Kidney epithelial cell (primary cell): ENCODE measurements around the gene PCSK5. TPM values are rescaled to one million over a fixed set of nuclear protein-coding genes. Genes with fewer than 3 reads are reported as not detected.

Experiments
- DNase-seq: peaks from one replicate; pipeline ENCODE4 v3.0.0-alpha.2; 2010; ENCODE audit warnings: low read depth
- H3K27me3 ChIP-seq: 2 replicates; pipeline ENCODE4 v1.6.0; 2011; ENCODE audit warnings: low read length; ENCODE audit not compliant: control insufficient read depth, insufficient read depth
- H3K36me3 ChIP-seq: 2 replicates; pipeline ENCODE4 v1.5.1; 2011; ENCODE audit warnings: low read length; ENCODE audit not compliant: control insufficient read depth, insufficient read depth
- H3K4me3 ChIP-seq: 2 replicates; pipeline ENCODE4 v1.5.1; 2011; ENCODE audit warnings: low read depth, mild to moderate bottlenecking, control low read depth, low read length
- total RNA-seq: library from RNA; depleted of rRNA; stranded (reverse); fragments of >200 nt; gene quantifications from 2 replicates; pipeline ENCODE4 v1.2.3, GENCODE V29; 2015
- TF ChIP-seq, protein P1 (sequence below): IDR thresholded peaks from 2 replicates; pipeline ENCODE4 v1.5.1; 2011; ENCODE audit warnings: mild to moderate bottlenecking, moderate library complexity, low read length, control low read depth, inconsistent platforms; ENCODE audit not compliant: insufficient read depth, poor library complexity, severe bottlenecking

Gene PCSK5
- total RNA-seq, 1 donor from 2014 or later: 3.8 TPM

- Histone ChIP-seq H3K36me3 (no peaks in the 10 kb centered on the region), H3K27me3 (no peaks in the 10 kb centered on the region), H3K4me3 (no peak overlapping the region)
- DNase-seq: no peak
- TF ChIP-seq, protein P1, sequence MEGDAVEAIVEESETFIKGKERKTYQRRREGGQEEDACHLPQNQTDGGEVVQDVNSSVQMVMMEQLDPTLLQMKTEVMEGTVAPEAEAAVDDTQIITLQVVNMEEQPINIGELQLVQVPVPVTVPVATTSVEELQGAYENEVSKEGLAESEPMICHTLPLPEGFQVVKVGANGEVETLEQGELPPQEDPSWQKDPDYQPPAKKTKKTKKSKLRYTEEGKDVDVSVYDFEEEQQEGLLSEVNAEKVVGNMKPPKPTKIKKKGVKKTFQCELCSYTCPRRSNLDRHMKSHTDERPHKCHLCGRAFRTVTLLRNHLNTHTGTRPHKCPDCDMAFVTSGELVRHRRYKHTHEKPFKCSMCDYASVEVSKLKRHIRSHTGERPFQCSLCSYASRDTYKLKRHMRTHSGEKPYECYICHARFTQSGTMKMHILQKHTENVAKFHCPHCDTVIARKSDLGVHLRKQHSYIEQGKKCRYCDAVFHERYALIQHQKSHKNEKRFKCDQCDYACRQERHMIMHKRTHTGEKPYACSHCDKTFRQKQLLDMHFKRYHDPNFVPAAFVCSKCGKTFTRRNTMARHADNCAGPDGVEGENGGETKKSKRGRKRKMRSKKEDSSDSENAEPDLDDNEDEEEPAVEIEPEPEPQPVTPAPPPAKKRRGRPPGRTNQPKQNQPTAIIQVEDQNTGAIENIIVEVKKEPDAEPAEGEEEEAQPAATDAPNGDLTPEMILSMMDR: no peak
These were observed 9.9 kb upstream of the PCSK5 start for GRCh38 chr9:75880618-75881017.

GRCh38 chr9:75881761-75882160 is 8.7 kb upstream of the PCSK5 start:
- TF ChIP-seq, protein P1: no peak
- Histone ChIP-seq H3K36me3 (no peaks in the 10 kb centered on the region), H3K27me3 (no peaks in the 10 kb centered on the region), H3K4me3 (no peak overlapping the region)
- no peak for DNase-seq

DNA sequence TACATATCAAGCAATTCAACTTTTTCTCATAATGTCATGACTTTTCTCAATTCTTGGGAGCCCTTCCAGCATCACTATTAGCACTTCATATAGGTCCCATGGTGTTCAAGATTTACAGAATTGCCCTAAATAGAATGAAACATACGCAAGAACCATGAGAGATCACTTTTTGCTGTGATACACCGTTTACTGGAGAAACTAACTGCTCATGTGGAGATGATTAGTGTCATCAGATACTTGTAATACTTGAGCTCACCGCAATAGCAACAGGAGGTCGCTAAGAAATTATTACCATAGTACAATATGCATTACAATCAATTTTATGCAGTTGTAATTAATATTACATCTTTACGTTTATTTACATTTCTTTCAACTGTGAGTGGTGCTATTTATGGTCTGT is 4.8 kb upstream of the PCSK5 start:
- TF ChIP-seq, protein P1: no peak
- DNase-seq: no peak

DNA sequence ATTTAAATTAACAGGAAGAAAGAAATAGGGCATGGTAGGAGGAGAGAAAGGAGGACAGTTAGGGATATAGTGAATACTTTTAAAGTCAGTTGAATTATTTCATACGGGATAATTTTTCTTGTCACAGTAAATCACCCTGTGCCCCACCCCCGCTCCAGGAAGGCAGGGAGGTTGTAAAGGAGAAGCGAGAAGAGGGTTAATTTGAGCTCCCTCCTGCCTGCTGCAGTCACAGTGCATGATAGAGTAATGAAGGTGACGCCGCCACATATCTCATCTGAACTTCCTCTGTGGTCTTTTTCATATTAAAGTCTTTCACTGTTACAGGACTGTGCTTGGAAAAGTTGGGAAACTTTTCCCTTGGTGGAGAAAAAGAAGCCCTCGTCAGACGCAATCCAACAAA is 896 bp upstream of the PCSK5 start:
- Histone ChIP-seq H3K4me3 (peak overlapping the region; percentile 81), H3K27me3 (no peaks in the 10 kb centered on the region), H3K36me3 (no peaks in the 10 kb centered on the region)
- TF ChIP-seq, protein P1: no peak
- no peak for DNase-seq

More for the DNA sequence above, 4.8 kb upstream of the PCSK5 start:
- no peaks in the 10 kb centered on the region for H3K36me3 ChIP-seq
- no peak overlapping the region for H3K4me3 ChIP-seq
- no peaks in the 10 kb centered on the region for H3K27me3 ChIP-seq

GRCh38 chr9:75889977-75890471 is 449 bp upstream of the PCSK5 start:
- no peaks in the 10 kb centered on the region for H3K36me3 ChIP-seq
- TF ChIP-seq, protein P1: no peak

DNA sequence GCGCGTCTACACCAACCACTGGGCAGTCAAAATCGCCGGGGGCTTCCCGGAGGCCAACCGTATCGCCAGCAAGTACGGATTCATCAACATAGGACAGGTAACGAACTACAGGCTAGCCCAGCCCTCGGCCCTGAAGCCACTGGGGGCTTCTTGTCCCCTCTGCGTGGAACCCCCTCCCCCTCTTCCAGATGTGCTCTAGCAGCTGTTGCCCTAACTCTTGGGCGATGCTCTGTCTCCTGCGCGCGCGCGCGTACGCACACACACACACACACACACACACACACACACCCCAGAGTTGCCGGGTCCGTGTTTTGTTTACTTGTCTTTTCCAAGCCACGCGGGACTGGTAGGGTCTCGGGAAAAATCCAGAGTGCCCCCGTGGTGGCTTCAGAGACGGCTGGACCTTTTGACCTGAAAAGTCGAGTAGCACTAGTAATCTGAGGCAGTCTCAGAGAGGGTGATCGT is 836 bp downstream of the PCSK5 start:
- Histone ChIP-seq H3K4me3 (peak overlapping the region; percentile 81), H3K36me3 (no peaks in the 10 kb centered on the region), H3K27me3 (no peaks in the 10 kb centered on the region)
- TF ChIP-seq, protein P1: no peak
- DNase-seq: no peak

More at GRCh38 chr9:75889977-75890471, 449 bp upstream of the PCSK5 start:
- DNase-seq: no peak
- no peaks in the 10 kb centered on the region for H3K27me3 ChIP-seq
- H3K4me3 ChIP-seq: peak overlapping the region; percentile 81
